HG03280 (cell line): ENCODE data around the gene PPP1CB.

Source experiments
- ATAC-seq: cut with Tn5 transposase; IDR thresholded peaks from one replicate; pipeline ENCODE4 v1.9.1; 2021; ENCODE audit warnings: mild to moderate bottlenecking, moderate library complexity; ENCODE audit not compliant: unreplicated experiment

PPP1CB gene

GRCh38 chr2:28842042-28842441 is 90.4 kb downstream of the PPP1CB start:
- ATAC-seq, result no peak
